Neural progenitor cell (in vitro differentiated cells): ENCODE data around the gene SFSWAP. TPM values are rescaled to one million over a fixed set of nuclear protein-coding genes. Genes with fewer than 3 reads are reported as not detected.

Experiments
- DNase-seq: peaks from one replicate; pipeline ENCODE4 v3.0.0-alpha.2; 2016; ENCODE audit warnings: low spot score
- H2AFZ ChIP-seq: fragments of 200-600 bp; sonication (generic); replicated peaks from 2 replicates; pipeline ENCODE4 v1.6.1; 2016; ENCODE audit warnings: antibody characterized with exemption
- H3F3A ChIP-seq: fragments of 200-600 bp; sonication (generic); 2 replicates; pipeline ENCODE4 v1.6.1; 2016; ENCODE audit warnings: antibody characterized with exemption, low read depth
- H3K27ac ChIP-seq: fragments of 200-600 bp; sonication (generic); 2 replicates; pipeline ENCODE4 v1.5.1; 2016; ENCODE audit warnings: mild to moderate bottlenecking
- H3K27me3 ChIP-seq: fragments of 200-600 bp; sonication (generic); 2 replicates; pipeline ENCODE4 v1.6.1; 2016; ENCODE audit warnings: mild to moderate bottlenecking, moderate library complexity
- H3K36me3 ChIP-seq: fragments of 200-600 bp; sonication (generic); 2 replicates; pipeline ENCODE4 v1.5.1; 2016
- H3K4me1 ChIP-seq: fragments of 200-600 bp; sonication (generic); 2 replicates; pipeline ENCODE4 v1.6.1; 2016; ENCODE audit warnings: mixed run types
- H3K4me2 ChIP-seq: fragments of 200-600 bp; sonication (generic); 2 replicates; pipeline ENCODE4 v1.6.1; 2016
- H3K4me3 ChIP-seq: fragments of 200-600 bp; sonication (generic); 2 replicates; pipeline ENCODE4 v1.5.1; 2016
- H3K79me2 ChIP-seq: fragments of 200-600 bp; sonication (generic); 2 replicates; pipeline ENCODE4 v1.6.1; 2016; ENCODE audit warnings: low read depth
- H3K9ac ChIP-seq: fragments of 200-600 bp; sonication (generic); 2 replicates; pipeline ENCODE4 v1.6.1; 2016
- H3K9me3 ChIP-seq: fragments of 200-600 bp; sonication (generic); 2 replicates; pipeline ENCODE4 v1.5.1; 2016; ENCODE audit warnings: low read depth
- H4K20me1 ChIP-seq: fragments of 200-600 bp; sonication (generic); 2 replicates; pipeline ENCODE4 v1.6.1; 2016; ENCODE audit warnings: low read depth
- H3K27ac Mint-ChIP-seq: 3 replicates; pipeline ENCODE4 v1.8.0; 2021; ENCODE audit warnings: mixed read lengths
- H3K27me3 Mint-ChIP-seq: 2 replicates; pipeline ENCODE4 v1.8.0; 2022; ENCODE audit warnings: low read depth, mild to moderate bottlenecking, inconsistent platforms, moderate library complexity, mixed read lengths; ENCODE audit not compliant: insufficient read depth
- H3K36me3 Mint-ChIP-seq: 3 replicates; pipeline ENCODE4 v1.8.0; 2021; ENCODE audit warnings: mixed read lengths
- H3K4me1 Mint-ChIP-seq: 3 replicates; pipeline ENCODE4 v1.8.0; 2021; ENCODE audit warnings: mixed read lengths
- H3K4me3 Mint-ChIP-seq: 3 replicates; pipeline ENCODE4 v1.8.0; 2021; ENCODE audit warnings: mild to moderate bottlenecking, moderate library complexity, mixed read lengths
- H3K9me3 Mint-ChIP-seq: 3 replicates; pipeline ENCODE4 v1.8.0; 2020; ENCODE audit warnings: mixed read lengths
- CTCF ChIP-seq: fragments of 200-600 bp; sonication (generic); IDR thresholded peaks from 2 replicates; pipeline ENCODE4 v1.5.1; 2017; ENCODE audit warnings: antibody characterized with exemption, mild to moderate bottlenecking
- EZH2 ChIP-seq: fragments of 200-600 bp; sonication (generic); IDR thresholded peaks from 2 replicates; pipeline ENCODE4 v1.6.1; 2017; ENCODE audit warnings: antibody characterized with exemption, mild to moderate bottlenecking, moderate library complexity
- EZH2phosphoT487 ChIP-seq: fragments of 200-600 bp; sonication (generic); IDR thresholded peaks from 2 replicates; pipeline ENCODE4 v1.6.1; 2017; ENCODE audit warnings: antibody characterized with exemption
- total RNA-seq: library from RNA; depleted of rRNA; stranded (reverse); fragments of >200 nt; gene quantifications from 2 replicates; pipeline ENCODE4 v1.2.3, GENCODE V29; 2015; ENCODE audit warnings: low replicate concordance

SFSWAP gene
- total RNA-seq, 1 donor from 2014 or later: 37.0 TPM

GRCh38 chr12:131833896-131834641 lies 123.2 kb downstream of the SFSWAP start:
- Histone ChIP-seq H3F3A (peaks cover 11% of the 10 kb centered on the region), H4K20me1 (peaks cover 8% of the 10 kb centered on the region), H3K9ac (no peak overlapping the region), H3K4me3 (no peak overlapping the region), H3K79me2 (no peaks in the 10 kb centered on the region), H3K9me3 (no peaks in the 10 kb centered on the region), H3K27me3 (peaks cover 34% of the 10 kb centered on the region), H3K27ac (no peak overlapping the region), H3K36me3 (no peaks in the 10 kb centered on the region), H3K4me2 (no peak overlapping the region), H2AFZ (no peak overlapping the region), H3K4me1 (peaks cover 9% of the 10 kb centered on the region)
- Mint-ChIP-seq H3K9me3 (no peaks in the 10 kb centered on the region), H3K27me3 (peaks cover 12% of the 10 kb centered on the region), H3K27ac (no peak overlapping the region), H3K4me3 (no peak overlapping the region), H3K4me1 (peaks cover 12% of the 10 kb centered on the region), H3K36me3 (no peaks in the 10 kb centered on the region)
- TF ChIP-seq EZH2 (no peak), CTCF (peak; percentile 66), EZH2phosphoT487 (no peak)
- DNase-seq: peak; percentile 69

DNA sequence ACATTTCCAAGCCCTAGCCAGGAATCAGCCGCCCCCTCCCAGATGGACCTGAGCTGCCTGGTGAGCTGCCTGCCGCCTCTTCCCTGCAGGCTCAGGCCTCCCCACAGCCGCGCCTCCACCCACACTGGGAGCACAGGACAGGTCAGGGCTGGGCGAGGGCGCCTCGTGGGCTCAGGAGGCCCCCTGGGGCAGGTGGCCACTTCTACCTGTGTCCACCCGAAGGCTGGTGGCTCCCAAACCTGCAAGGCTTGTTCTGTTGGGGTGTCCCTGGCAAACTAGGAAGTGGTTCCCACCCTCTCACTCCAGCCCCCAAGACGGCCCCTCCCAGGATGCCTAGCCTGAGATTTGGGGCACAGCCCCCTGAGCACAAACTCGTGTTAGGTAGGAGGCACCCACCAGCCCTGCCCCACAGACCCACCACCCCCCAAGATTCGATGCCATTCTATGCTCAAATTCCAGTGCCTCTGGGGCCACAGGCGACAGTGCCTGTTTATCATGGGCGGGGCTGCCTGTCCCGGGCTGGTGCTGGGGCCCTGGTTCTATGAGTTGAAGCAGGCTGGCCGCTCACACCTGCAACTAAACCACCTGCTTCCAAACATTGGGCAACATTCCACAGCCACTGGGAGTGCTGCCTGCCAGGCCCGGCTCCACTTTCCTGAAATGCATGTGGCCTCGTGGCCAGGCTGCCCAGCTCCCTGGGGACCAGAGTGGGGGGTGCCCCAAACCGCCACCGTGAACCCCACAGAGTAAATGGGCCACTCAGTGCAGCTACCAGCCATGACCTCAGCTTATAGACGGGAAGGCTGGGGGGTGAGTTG lies 124.1 kb downstream of the SFSWAP start:
- peaks cover 11% of the 10 kb centered on the region for H3F3A ChIP-seq
- H3K27me3 Mint-ChIP-seq: peaks cover 10% of the 10 kb centered on the region
- no peak for TF ChIP-seq EZH2
- no peak for TF ChIP-seq CTCF
- no peak for TF ChIP-seq EZH2phosphoT487

DNA sequence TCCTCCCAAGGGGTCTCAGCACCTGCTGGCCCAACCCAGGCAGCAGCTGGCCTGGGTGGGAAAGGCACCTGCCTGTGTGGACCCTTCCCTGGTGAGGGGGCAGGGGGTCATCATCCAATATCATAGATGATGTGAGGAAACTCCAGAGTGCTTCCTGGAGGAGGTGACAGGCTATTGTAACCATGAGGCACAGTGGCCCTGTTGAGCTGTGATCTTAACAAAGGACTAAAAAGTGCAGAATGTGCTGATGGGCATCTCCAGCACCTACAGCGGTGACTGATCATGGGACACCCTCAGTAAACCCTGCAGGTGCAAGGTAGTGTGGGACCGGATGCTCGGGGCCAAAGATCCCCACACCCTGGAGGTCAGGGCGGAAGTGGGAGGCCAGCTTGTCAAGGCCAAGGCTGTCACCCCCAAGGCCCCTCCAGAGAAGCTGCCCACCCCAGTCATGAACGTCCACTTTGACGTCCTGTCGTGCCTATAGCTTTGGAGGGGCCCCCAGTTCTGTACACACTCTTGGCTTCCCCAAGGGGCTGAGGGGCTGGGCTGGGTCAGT lies 124.8 kb downstream of the SFSWAP start:
- no peak for DNase-seq
- Histone ChIP-seq H4K20me1 (no peaks in the 10 kb centered on the region), H3K79me2 (no peaks in the 10 kb centered on the region), H3K9ac (no peak overlapping the region), H3K27ac (no peak overlapping the region), H3K36me3 (no peaks in the 10 kb centered on the region), H3K9me3 (no peaks in the 10 kb centered on the region), H3F3A (peaks cover 8% of the 10 kb centered on the region), H3K4me1 (peaks cover 4% of the 10 kb centered on the region), H3K4me2 (no peak overlapping the region), H2AFZ (no peak overlapping the region), H3K4me3 (no peak overlapping the region), H3K27me3 (peaks cover 17% of the 10 kb centered on the region)
- Mint-ChIP-seq H3K9me3 (no peaks in the 10 kb centered on the region), H3K27ac (no peak overlapping the region), H3K4me1 (peaks cover 9% of the 10 kb centered on the region), H3K4me3 (no peak overlapping the region), H3K27me3 (peaks cover 11% of the 10 kb centered on the region), H3K36me3 (no peaks in the 10 kb centered on the region)
- TF ChIP-seq EZH2: no peak

More for the DNA sequence above, 124.1 kb downstream of the SFSWAP start:
- Histone ChIP-seq H3K27ac (no peak overlapping the region), H3K79me2 (no peaks in the 10 kb centered on the region), H3K9me3 (no peaks in the 10 kb centered on the region), H3K36me3 (no peaks in the 10 kb centered on the region), H4K20me1 (no peaks in the 10 kb centered on the region), H3K4me3 (no peak overlapping the region), H3K9ac (no peak overlapping the region), H3K4me1 (peaks cover 4% of the 10 kb centered on the region), H3K27me3 (peaks cover 24% of the 10 kb centered on the region), H2AFZ (no peak overlapping the region), H3K4me2 (no peak overlapping the region)
- Mint-ChIP-seq H3K4me3 (no peak overlapping the region), H3K27ac (peak overlapping the region; percentile 46), H3K9me3 (no peaks in the 10 kb centered on the region), H3K36me3 (no peaks in the 10 kb centered on the region), H3K4me1 (peaks cover 9% of the 10 kb centered on the region)
- no peak for DNase-seq
